Measurements from ENCODE around the gene LINGO1.

The LINGO1 gene

DNA sequence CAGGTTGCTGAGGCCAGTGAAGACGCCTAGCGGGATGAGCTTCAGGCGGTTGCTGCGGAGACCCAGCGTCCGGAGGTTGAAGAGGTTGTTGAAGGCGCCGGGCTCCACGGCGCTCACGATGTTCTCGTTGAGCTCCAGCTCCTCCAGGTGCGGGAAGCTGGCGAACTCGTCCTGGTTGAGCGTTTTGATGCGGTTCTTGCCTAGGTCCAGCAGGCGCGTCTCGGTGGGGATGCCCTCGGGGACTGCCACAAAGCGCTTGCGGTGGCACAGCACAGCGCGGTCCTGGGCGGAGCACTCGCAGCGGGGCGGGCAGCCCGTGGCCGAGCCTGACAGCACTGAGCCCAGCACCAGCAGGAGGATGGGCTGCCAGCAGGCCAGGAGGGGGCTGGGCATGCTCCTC lies 17.2 kb downstream of the LINGO1 start:
- DNase-seq (ENCODE audit: low read depth in 1 of 2, low spot score in 1 of 2), result no peak
- TF ChIP-seq JUND (IDR thresholded peaks at IDR 0.05; ENCODE audit: low read depth), result no peak
- in situ Hi-C loops (cut with HindIII; ENCODE audit: low pct_unique_long_range_greater_than_20kb, low sequenced_read_pairs), result no loop called here

GRCh38 chr15:77614251-77614806 lies 18.4 kb downstream of the LINGO1 start:
- in situ Hi-C loops (cut with HindIII; ENCODE audit: low pct_unique_long_range_greater_than_20kb, low sequenced_read_pairs), result no loop called here
- TF ChIP-seq JUND (IDR thresholded peaks at IDR 0.05; ENCODE audit: low read depth), result no peak
- no peak for DNase-seq (ENCODE audit: low read depth in 1 of 2, low spot score in 1 of 2)

DNA sequence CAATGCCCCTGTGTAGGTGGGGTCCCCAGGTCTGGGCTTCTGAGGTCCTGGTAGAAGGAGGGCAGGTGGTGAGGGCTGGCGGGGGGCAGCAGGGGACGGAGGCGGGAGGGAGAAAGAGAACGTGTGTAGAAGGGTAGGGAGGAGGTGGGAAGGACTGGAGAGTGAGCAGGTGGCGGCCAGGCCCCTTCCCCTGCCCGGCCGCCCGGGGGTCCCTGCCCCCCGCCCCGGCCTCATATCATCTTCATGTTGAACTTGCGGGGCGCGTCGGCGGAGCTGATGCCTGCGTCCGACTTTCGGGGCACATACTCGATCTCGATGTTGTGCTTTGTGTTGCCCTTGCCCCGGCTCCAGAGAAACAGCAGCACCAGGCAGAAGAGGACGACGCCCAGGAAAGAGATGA lies 18.9 kb downstream of the LINGO1 start:
- DNase-seq (ENCODE audit: low read depth in 1 of 2, low spot score in 1 of 2), result no peak
- in situ Hi-C loops (cut with HindIII; ENCODE audit: low pct_unique_long_range_greater_than_20kb, low sequenced_read_pairs), result no loop called here
- TF ChIP-seq JUND (IDR thresholded peaks at IDR 0.05; ENCODE audit: low read depth), result no peak

DNA sequence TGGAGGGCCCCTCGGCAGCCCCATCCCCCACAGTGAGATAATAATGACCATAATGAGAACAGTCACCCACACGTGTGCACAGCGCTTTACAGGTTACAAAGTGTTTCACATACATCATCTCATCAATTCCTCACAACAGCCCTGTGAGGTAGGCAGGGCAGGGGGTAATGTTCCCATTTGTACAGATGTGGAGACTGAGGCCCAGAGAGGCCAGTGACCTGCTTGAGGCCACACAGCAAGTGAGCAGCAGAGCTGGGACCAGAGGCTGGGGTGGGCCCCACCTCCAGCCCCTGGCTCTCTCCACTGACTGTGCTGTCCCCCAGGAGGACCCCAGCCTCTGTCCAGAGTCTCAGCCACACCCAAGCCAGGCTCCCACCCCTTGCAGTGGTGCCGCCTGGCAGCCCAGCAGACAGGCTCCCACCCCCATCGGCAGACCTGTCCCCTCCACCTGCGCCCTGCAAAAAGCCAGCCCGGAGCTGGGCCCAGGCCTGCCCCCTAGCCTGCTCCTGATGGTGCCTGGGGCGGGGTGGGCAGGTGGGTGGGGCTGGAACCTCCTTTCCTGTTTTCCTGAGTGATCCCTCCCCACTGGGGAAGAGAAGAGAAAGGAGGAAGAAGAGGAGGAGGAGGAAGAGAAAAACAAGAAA lies 19.6 kb downstream of the LINGO1 start:
- no peak for DNase-seq (ENCODE audit: low read depth in 1 of 2, low spot score in 1 of 2)
- in situ Hi-C loops (cut with HindIII; ENCODE audit: low pct_unique_long_range_greater_than_20kb, low sequenced_read_pairs), result no loop called here
- TF ChIP-seq JUND (IDR thresholded peaks at IDR 0.05; ENCODE audit: low read depth), result no peak

DNA sequence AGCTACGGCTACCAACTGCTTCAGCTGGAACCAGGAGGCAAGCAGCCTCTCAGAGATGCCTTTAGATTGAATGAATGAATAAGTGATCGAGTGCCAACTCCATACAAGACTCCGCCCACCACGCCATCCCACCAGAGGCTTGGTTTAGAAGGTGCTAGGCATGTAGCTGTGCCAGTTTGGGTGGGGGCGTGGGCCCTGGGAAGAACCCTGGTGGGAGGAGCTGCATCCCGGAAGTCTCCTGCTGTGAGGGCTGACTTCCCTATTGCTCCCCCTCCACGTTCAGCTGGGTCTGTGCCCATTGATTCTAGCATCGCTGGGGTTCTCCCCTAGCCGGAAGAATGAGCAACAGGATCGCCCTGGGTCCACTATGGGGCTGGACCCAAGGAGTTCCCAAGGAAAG lies 20.9 kb downstream of the LINGO1 start:
- in situ Hi-C loops (cut with HindIII; ENCODE audit: low pct_unique_long_range_greater_than_20kb, low sequenced_read_pairs), result no loop called here
- TF ChIP-seq JUND (IDR thresholded peaks at IDR 0.05; ENCODE audit: low read depth), result no peak

DNA sequence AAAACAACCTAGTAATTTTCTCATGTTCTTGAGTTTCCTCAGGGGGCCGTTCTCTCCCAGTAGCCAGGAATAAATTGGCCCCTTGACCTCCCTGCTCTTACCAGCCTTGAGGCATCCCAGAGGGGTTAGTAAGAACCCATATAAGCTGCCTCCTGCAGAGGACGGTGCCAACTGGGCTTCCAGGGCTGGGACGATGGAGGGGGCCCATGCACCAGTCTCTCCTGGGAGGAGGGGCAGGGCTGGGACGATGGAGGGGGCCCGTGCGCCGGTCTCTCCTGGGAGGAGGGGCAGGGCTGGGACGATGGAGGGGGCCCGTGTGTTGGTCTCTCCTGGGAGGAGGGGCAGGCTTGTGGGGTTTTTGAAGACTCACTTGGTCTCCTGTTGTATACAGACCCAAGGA lies 22.0 kb downstream of the LINGO1 start:
- no peak for DNase-seq (ENCODE audit: low read depth in 1 of 2, low spot score in 1 of 2)
- no peak for TF ChIP-seq JUND (IDR thresholded peaks at IDR 0.05; ENCODE audit: low read depth)
- in situ Hi-C loops (cut with HindIII; ENCODE audit: low pct_unique_long_range_greater_than_20kb, low sequenced_read_pairs), result no loop called here

More for the DNA sequence above, 20.9 kb downstream of the LINGO1 start:
- DNase-seq (ENCODE audit: low read depth in 1 of 2, low spot score in 1 of 2), result no peak

DNA sequence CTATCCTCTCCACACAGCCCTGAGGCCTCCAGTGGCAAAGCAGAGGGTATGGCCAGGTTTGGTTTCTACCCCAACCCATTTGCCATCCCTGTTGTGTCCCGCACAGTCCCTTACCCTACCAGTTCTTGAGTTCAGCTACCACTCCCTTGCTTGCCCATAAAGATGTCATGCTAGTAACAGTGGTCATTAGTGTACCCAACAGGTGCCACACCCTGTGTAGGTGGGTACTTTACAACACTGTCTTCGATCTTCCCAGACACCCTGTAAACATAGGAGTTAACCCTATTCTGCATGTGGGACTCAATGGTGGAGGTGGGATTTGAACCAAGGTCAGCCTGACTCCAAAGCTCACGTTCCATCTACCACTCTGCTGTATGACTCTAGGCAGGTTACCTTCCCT lies 23.2 kb downstream of the LINGO1 start:
- no peak for TF ChIP-seq JUND (IDR thresholded peaks at IDR 0.05; ENCODE audit: low read depth)
- in situ Hi-C loops (cut with HindIII; ENCODE audit: low pct_unique_long_range_greater_than_20kb, low sequenced_read_pairs), result no loop called here
- DNase-seq (ENCODE audit: low read depth in 1 of 2, low spot score in 1 of 2), result no peak

DNA sequence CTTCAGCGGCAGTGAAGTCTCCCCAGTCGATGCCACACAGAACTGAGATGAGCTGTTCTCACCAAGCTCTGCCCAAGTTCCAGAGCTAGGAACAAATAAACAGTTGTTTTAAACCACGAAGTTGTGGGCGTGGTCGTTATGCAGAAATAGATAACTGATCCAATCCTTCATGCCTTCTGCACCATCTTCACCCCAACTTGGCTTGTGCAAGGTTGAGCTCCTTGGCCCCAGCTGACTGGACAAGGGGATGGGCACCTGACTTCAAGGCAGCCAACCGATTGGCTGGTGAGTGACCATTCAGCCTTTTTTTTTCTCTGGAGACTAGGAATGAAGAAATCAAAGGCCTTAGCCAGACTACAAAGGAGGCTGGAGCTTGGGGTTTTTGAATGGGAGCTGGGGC lies 23.9 kb downstream of the LINGO1 start:
- DNase-seq (ENCODE audit: low read depth in 1 of 2, low spot score in 1 of 2), result no peak
- no peak for TF ChIP-seq JUND (IDR thresholded peaks at IDR 0.05; ENCODE audit: low read depth)
- in situ Hi-C loops (cut with HindIII; ENCODE audit: low pct_unique_long_range_greater_than_20kb, low sequenced_read_pairs), result no loop called here

DNA sequence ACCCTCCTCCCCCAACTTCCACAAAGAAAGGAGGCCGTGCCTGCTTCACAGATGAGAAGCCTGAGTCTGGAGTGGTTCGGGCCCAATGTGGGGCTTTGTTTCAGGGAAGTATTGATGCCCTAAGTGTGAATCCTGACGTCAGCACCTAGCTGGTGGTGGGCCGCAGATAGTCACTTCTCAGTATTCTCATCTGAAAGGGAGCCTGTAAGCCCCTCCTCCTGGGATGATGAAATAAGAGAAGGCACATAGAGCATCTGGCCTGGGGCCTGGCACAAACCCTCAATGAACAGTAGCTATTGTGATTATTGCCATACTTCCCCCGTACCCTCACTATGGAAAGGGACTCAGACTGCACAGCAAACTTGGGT lies 24.8 kb downstream of the LINGO1 start:
- TF ChIP-seq JUND (IDR thresholded peaks at IDR 0.05; ENCODE audit: low read depth), result no peak
- in situ Hi-C loops (cut with HindIII; ENCODE audit: low pct_unique_long_range_greater_than_20kb, low sequenced_read_pairs), result no loop called here
- no peak for DNase-seq (ENCODE audit: low read depth in 1 of 2, low spot score in 1 of 2)

DNA sequence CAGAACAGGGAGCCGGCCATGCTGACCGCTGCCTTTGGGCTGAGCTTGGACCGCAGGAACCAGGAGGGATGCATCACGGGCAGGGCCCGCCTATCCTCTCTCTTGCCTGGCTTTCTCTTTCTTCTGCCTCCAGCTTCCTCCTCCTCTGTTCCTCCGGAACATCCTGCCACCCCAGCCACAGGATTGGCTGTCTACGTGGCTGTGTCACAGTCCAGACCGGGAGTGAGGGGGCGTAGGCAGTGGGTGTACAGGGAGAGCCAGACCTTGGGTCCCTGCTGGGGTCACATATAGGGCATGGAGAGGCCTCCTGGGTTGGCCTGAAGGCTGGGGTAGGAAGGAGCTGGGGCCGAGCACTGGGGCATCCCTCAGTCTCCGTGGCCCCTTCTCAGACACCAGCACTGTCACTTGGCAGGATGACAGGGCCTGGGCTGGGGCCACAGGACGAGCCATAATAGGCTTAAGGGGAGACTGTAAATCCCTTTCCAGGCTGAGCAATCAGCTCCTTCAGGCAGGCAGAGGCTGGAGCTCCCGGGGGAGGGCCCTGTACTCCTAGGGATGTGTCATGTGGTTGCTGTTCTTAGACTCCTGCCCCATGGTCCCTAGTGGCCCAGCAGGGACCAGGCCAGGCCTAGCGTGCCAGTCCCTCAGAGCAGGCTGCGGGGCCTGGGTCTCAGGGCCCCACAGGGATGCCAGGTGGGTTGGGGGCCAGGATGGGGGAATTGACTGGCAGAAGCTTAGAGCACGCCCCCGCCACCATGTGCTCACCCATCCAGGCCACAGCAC lies 25.4 kb downstream of the LINGO1 start:
- in situ Hi-C loops (cut with HindIII; ENCODE audit: low pct_unique_long_range_greater_than_20kb, low sequenced_read_pairs), result no loop called here
- DNase-seq (ENCODE audit: low read depth in 1 of 2, low spot score in 1 of 2), result no peak

GRCh38 chr15:77606142-77607034 lies 26.3 kb downstream of the LINGO1 start:
- in situ Hi-C loops (cut with HindIII; ENCODE audit: low pct_unique_long_range_greater_than_20kb, low sequenced_read_pairs), result no loop called here
- TF ChIP-seq JUND (IDR thresholded peaks at IDR 0.05; ENCODE audit: low read depth), result no peak
- DNase-seq (ENCODE audit: low read depth in 1 of 2, low spot score in 1 of 2), result no peak

More for the DNA sequence above, 25.4 kb downstream of the LINGO1 start:
- TF ChIP-seq JUND (IDR thresholded peaks at IDR 0.05; ENCODE audit: low read depth), result no peak

DNA sequence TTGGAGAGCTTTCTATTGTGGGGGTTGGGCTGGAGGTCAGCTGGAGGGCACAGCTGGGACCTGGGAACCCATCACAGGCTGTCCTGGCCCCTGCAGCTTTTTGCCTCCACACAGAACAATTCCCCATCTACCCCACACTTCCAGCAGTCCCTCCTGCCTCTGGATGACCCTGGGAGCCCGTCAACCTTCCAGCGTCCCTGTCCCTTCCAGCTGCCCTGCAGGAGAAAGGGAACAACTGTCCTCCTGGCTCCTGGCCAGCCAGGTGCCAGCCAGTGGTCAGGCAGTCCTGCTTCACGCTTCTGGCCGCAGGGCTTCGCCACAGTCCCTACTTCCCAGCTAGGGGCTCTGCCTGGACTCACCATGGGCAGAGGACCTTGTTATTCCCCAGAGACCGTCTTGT lies 27.2 kb downstream of the LINGO1 start:
- TF ChIP-seq JUND (IDR thresholded peaks at IDR 0.05; ENCODE audit: low read depth), result no peak
- no peak for DNase-seq (ENCODE audit: low read depth in 1 of 2, low spot score in 1 of 2)
- in situ Hi-C loops (cut with HindIII; ENCODE audit: low pct_unique_long_range_greater_than_20kb, low sequenced_read_pairs), result no loop called here
